ENCODE measurements around the gene AHNAK. TPM values are rescaled to one million over a fixed set of nuclear protein-coding genes. Genes with fewer than 3 reads are reported as not detected.

Gene AHNAK
- total RNA-seq, 2 donors from 2014 or later = 458 to 631 TPM

GRCh38 chr11:62497132-62497801 lies 49.3 kb downstream of the AHNAK start:
- no peak overlapping the region for H3K4me3 ChIP-seq
- intact Hi-C loops (cut with DNase I) = loop anchor here (5.0 to 10.0 kb wide), 3 partner anchors 45 to 72 kb away; no protein-coding TSS in a partner anchor
- peak; percentile 34 for TF ChIP-seq CTCF (IDR thresholded peaks at IDR 0.05)
- H3K36me3 ChIP-seq = no peaks in the 10 kb centered on the region
- H3K9me3 ChIP-seq = no peaks in the 10 kb centered on the region
- DNase-seq = peak; percentile 65
- peaks cover 3% of the 10 kb centered on the region for H3K4me1 ChIP-seq
- H3K27me3 ChIP-seq = no peaks in the 10 kb centered on the region
- peak overlapping the region; percentile 28 for H3K27ac ChIP-seq
- H3K9ac ChIP-seq (ENCODE audit: low read depth in 2 of 2, low read length in 2 of 2) = no peak overlapping the region

DNA sequence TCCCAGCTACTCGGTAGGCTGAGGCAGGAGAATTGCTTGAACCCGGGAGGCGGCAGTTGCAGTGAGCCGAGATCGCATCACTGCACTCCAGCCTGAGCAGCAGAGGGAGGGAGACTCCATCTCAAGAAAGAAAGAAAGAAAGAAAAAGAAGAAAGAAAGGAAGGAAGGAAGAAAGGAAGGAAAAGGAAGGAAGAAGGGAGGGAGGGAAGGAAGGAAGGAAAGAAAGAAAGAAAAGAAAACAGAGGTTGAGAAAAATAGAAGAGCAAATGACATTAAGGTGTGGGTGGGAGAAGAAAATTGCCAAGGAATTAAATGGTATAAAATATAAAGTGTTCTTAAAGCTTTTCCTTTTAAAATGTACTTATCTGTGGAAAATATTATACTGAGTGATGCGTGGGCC lies 49.9 kb downstream of the AHNAK start:
- Histone ChIP-seq H3K4me1 (peaks cover 3% of the 10 kb centered on the region), H3K4me3 (no peak overlapping the region), H3K9me3 (no peaks in the 10 kb centered on the region), H3K36me3 (no peaks in the 10 kb centered on the region), H3K27ac (peak overlapping the region; percentile 28), H3K27me3 (no peaks in the 10 kb centered on the region), H3K9ac (ENCODE audit: low read depth in 2 of 2, low read length in 2 of 2) (no peak overlapping the region)
- DNase-seq = no peak
- no peak for TF ChIP-seq CTCF (IDR thresholded peaks at IDR 0.05)
- intact Hi-C loops (cut with DNase I) = loop anchor here (5.0 to 10.0 kb wide), 3 partner anchors 46 to 72 kb away; no protein-coding TSS in a partner anchor

DNA sequence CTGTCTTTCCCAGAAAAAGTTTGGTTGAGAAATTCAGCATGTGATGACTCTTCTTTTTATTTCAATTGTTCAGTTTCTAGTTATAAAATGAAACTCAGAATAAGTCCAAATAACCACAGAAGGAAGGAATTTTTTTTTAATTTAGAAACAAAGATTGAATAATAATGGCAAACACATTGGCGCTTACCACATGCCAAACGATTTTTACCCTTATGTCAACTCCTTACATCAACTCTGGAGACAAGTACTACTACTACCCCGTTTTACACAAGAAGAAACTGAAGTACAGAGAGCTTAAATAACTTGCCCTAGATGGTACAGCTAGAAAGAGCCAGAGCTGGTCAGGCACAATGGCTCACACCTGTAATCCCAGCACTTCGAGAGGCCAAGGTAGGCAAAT lies 52.4 kb downstream of the AHNAK start:
- DNase-seq = no peak
- H3K9ac ChIP-seq (ENCODE audit: low read depth in 2 of 2, low read length in 2 of 2) = no peak overlapping the region
- H3K27me3 ChIP-seq = no peaks in the 10 kb centered on the region
- TF ChIP-seq CTCF (IDR thresholded peaks at IDR 0.05) = no peak
- intact Hi-C loops (cut with DNase I) = loop anchor here (10.0 kb wide), 1 partner anchor 69 kb away; no protein-coding TSS in a partner anchor
- H3K9me3 ChIP-seq = no peaks in the 10 kb centered on the region
- no peaks in the 10 kb centered on the region for H3K36me3 ChIP-seq
- H3K4me3 ChIP-seq = no peak overlapping the region
- H3K27ac ChIP-seq = no peak overlapping the region
- H3K4me1 ChIP-seq = no peaks in the 10 kb centered on the region

DNA sequence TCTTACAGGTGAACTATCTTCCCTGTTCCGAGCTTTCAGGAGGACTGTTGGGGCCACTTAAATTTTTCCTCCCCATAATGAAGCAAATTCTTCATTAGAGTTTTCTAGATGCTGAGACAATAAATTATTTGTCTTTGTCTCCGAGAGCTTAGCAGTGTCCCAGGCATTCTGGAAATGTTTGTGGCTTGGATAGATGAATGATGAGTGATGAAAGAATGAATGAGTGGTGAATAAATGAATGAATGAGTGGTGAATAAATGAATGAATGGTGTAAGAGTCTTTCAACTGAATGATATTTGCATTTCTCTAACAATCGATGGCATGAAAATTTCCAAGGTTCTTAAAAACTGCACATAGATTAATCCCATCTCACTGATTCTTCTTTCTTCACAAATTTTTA lies 52.8 kb downstream of the AHNAK start:
- no peaks in the 10 kb centered on the region for H3K4me1 ChIP-seq
- no peak for TF ChIP-seq CTCF (IDR thresholded peaks at IDR 0.05)
- no peaks in the 10 kb centered on the region for H3K36me3 ChIP-seq
- no peak for DNase-seq
- no peak overlapping the region for H3K27ac ChIP-seq
- no peak overlapping the region for H3K9ac ChIP-seq (ENCODE audit: low read depth in 2 of 2, low read length in 2 of 2)
- H3K4me3 ChIP-seq = no peak overlapping the region
- H3K27me3 ChIP-seq = no peaks in the 10 kb centered on the region
- intact Hi-C loops (cut with DNase I) = loop anchor here (10.0 kb wide), 1 partner anchor 69 kb away; no protein-coding TSS in a partner anchor
- no peaks in the 10 kb centered on the region for H3K9me3 ChIP-seq

GRCh38 chr11:62492586-62492985 lies 54.0 kb downstream of the AHNAK start:
- DNase-seq = no peak
- intact Hi-C loops (cut with DNase I) = loop anchor here (10.0 kb wide), 1 partner anchor 68 kb away; no protein-coding TSS in a partner anchor
- Histone ChIP-seq H3K27me3 (no peaks in the 10 kb centered on the region), H3K27ac (no peak overlapping the region), H3K36me3 (no peaks in the 10 kb centered on the region), H3K4me1 (no peaks in the 10 kb centered on the region), H3K9ac (ENCODE audit: low read depth in 2 of 2, low read length in 2 of 2) (no peak overlapping the region), H3K4me3 (no peak overlapping the region), H3K9me3 (no peaks in the 10 kb centered on the region)
- no peak for TF ChIP-seq CTCF (IDR thresholded peaks at IDR 0.05)
